RPMI7951 (cell line): Measurements from ENCODE around the gene ARHGAP6. TPM values are rescaled to one million over a fixed set of nuclear protein-coding genes. Genes with fewer than 3 reads are reported as not detected.
"Not testable (repeated sequence)": the region's sequence is repeated elsewhere in the genome, so short reads cannot be mapped to it uniquely, and the experiment has no call there.

ENCODE experiments used
- DNase-seq: peaks from one replicate; pipeline ENCODE4 v3.0.0-alpha.2; 2012; ENCODE audit warnings: low read depth
- total RNA-seq: library from RNA; depleted of rRNA; stranded (reverse); fragments of >200 nt; shearing (Covaris generic); gene quantifications from 2 replicates; pipeline ENCODE4 v1.2.3, GENCODE V29; 2014

Gene ARHGAP6
- total RNA-seq, 1 experiment from 2014 or later, result not detected

- no peak for DNase-seq
These were observed 266.1 kb downstream of the ARHGAP6 start for GRCh38 chrX:11399489-11400094.

- no peak for DNase-seq
These were observed 266.9 kb downstream of the ARHGAP6 start for GRCh38 chrX:11398785-11399184.

GRCh38 chrX:11398139-11398538 is 267.6 kb downstream of the ARHGAP6 start:
- DNase-seq, result no peak

GRCh38 chrX:11397680-11398079 is 268.0 kb downstream of the ARHGAP6 start:
- DNase-seq, result no peak

GRCh38 chrX:11395859-11396258 is 269.9 kb downstream of the ARHGAP6 start:
- DNase-seq, result no peak

GRCh38 chrX:11393949-11394654 is 271.6 kb downstream of the ARHGAP6 start:
- no peak for DNase-seq

GRCh38 chrX:11386812-11387211 is 278.9 kb downstream of the ARHGAP6 start:
- DNase-seq, result no peak

- DNase-seq, result no peak
These were observed 279.7 kb downstream of the ARHGAP6 start for GRCh38 chrX:11386001-11386523.

- no peak for DNase-seq
These were observed 282.8 kb downstream of the ARHGAP6 start for GRCh38 chrX:11382930-11383329.

- peak; percentile 50 for DNase-seq
These were observed 284.3 kb downstream of the ARHGAP6 start for GRCh38 chrX:11381464-11381863.

GRCh38 chrX:11380187-11380844 is 285.4 kb downstream of the ARHGAP6 start:
- DNase-seq, result peak; percentile 0

GRCh38 chrX:11376163-11376562 is 289.6 kb downstream of the ARHGAP6 start:
- DNase-seq, result no peak

- no peak for DNase-seq
These were observed 290.1 kb downstream of the ARHGAP6 start for GRCh38 chrX:11375614-11376119.

GRCh38 chrX:11374570-11374969 is 291.1 kb downstream of the ARHGAP6 start:
- DNase-seq, result no peak

- no peak for DNase-seq
These were observed 294.6 kb downstream of the ARHGAP6 start for GRCh38 chrX:11371106-11371505.

- peak; percentile 43 for DNase-seq
These were observed 297.9 kb downstream of the ARHGAP6 start for GRCh38 chrX:11367609-11368430.

- no peak for DNase-seq
These were observed 298.6 kb downstream of the ARHGAP6 start for GRCh38 chrX:11366998-11367595.

- DNase-seq, result no peak
These were observed 300.3 kb downstream of the ARHGAP6 start for GRCh38 chrX:11365426-11365825.

GRCh38 chrX:11364835-11365234 is 300.9 kb downstream of the ARHGAP6 start:
- no peak for DNase-seq

- DNase-seq, result not testable (repeated sequence)
These were observed 301.9 kb downstream of the ARHGAP6 start for GRCh38 chrX:11363825-11364224.

- no peak for DNase-seq
These were observed 302.6 kb downstream of the ARHGAP6 start for GRCh38 chrX:11363069-11363594.
